NOMO-1 treated with DMSO at 0.1 percent for 48 hours (cell line): ENCODE data around the gene TEX36.
"Not testable (repeated sequence)": the region's sequence is repeated elsewhere in the genome, so short reads cannot be mapped to it uniquely, and the experiment has no call there.

Source experiments
- DNase-seq: peaks from one replicate; lab custom pipeline; 2025; ENCODE audit not compliant: unreplicated experiment; lab: John Stamatoyannopoulos, UW

TEX36 gene

GRCh38 chr10:125634606-125635005 lies 48.4 kb downstream of the TEX36 start:
- no peak for DNase-seq

- DNase-seq, result no peak
Measured at GRCh38 chr10:125633517-125633999, 49.4 kb downstream of the TEX36 start.

- DNase-seq, result no peak
Measured at GRCh38 chr10:125631806-125632205, 51.2 kb downstream of the TEX36 start.

GRCh38 chr10:125629758-125630376 lies 53.1 kb downstream of the TEX36 start:
- peak; percentile 17 for DNase-seq

- DNase-seq, result no peak
Measured at GRCh38 chr10:125628104-125629049, 54.6 kb downstream of the TEX36 start.

- DNase-seq, result no peak
Measured at GRCh38 chr10:125627646-125628045, 55.3 kb downstream of the TEX36 start.

- no peak for DNase-seq
Measured at GRCh38 chr10:125626671-125627070, 56.3 kb downstream of the TEX36 start.

- no peak for DNase-seq
Measured at GRCh38 chr10:125625586-125625985, 57.4 kb downstream of the TEX36 start.

- no peak for DNase-seq
Measured at GRCh38 chr10:125624800-125625199, 58.2 kb downstream of the TEX36 start.

GRCh38 chr10:125621052-125621451 lies 61.9 kb downstream of the TEX36 start:
- DNase-seq, result no peak

- DNase-seq, result no peak
Measured at GRCh38 chr10:125620401-125620800, 62.6 kb downstream of the TEX36 start.

GRCh38 chr10:125613062-125613461 lies 69.9 kb downstream of the TEX36 start:
- DNase-seq, result not testable (repeated sequence)

- no peak for DNase-seq
Measured at GRCh38 chr10:125611756-125612155, 71.2 kb downstream of the TEX36 start.

GRCh38 chr10:125611216-125611615 lies 71.7 kb downstream of the TEX36 start:
- no peak for DNase-seq

GRCh38 chr10:125609859-125610258 lies 73.1 kb downstream of the TEX36 start:
- no peak for DNase-seq

- no peak for DNase-seq
Measured at GRCh38 chr10:125608474-125608873, 74.5 kb downstream of the TEX36 start.

GRCh38 chr10:125607689-125608290 lies 75.2 kb downstream of the TEX36 start:
- DNase-seq, result no peak

GRCh38 chr10:125606414-125607010 lies 76.5 kb downstream of the TEX36 start:
- no peak for DNase-seq
